GM23338 (cell line): ENCODE results near the gene FREY1.
"Not testable (repeated sequence)": the region's sequence is repeated elsewhere in the genome, so short reads cannot be mapped to it uniquely, and the experiment has no call there.

Experiments
- CREB1 ChIP-seq: fragments of 250-450 bp; sonication (Bioruptor Pico); IDR thresholded peaks from 2 replicates; pipeline ENCODE4 v1.5.0; 2020; ENCODE audit warnings: low read depth, mild to moderate bottlenecking, moderate library complexity
- EZH2 ChIP-seq: fragments of 200-600 bp; sonication (generic); IDR thresholded peaks from one replicate; pipeline ENCODE4 v1.8.0; 2017; ENCODE audit warnings: antibody characterized with exemption, mild to moderate bottlenecking, low read depth; ENCODE audit not compliant: unreplicated experiment
- EZH2phosphoT487 ChIP-seq: fragments of 200-600 bp; sonication (generic); IDR thresholded peaks from one replicate; pipeline ENCODE4 v1.8.1; 2018; ENCODE audit warnings: antibody characterized with exemption; ENCODE audit not compliant: unreplicated experiment
- JUNB ChIP-seq: IDR thresholded peaks from one replicate; pipeline ENCODE4 v1.6.1; 2016; ENCODE audit warnings: antibody characterized with exemption; ENCODE audit not compliant: unreplicated experiment
- POLR2AphosphoS5 ChIP-seq: IDR thresholded peaks from 2 replicates; pipeline ENCODE4 v1.6.1; 2016; ENCODE audit warnings: antibody characterized with exemption, low read depth
- ZNF114 ChIP-seq: fragments of 250-450 bp; sonication (Bioruptor Pico); IDR thresholded peaks from 2 replicates; pipeline ENCODE4 v1.5.0; 2020; ENCODE audit warnings: mild to moderate bottlenecking, moderate library complexity
- ZNF331 ChIP-seq: fragments of 250-450 bp; sonication (Bioruptor Pico); IDR thresholded peaks from 2 replicates; pipeline ENCODE4 v1.5.0; 2020; ENCODE audit warnings: low read depth, mild to moderate bottlenecking, moderate library complexity
- TF ChIP-seq, protein P1 (sequence below), 2 experiments: fragments of 200-600 bp in 1 of 2; sonication (generic) in 1 of 2; conservative IDR thresholded peaks; 2 replicates each; pipeline versions ENCODE4 v1.5.1 to v1.6.1; 2016 to 2017; ENCODE audit warnings: antibody characterized with exemption in 2 of 2, low read depth in 2 of 2, mild to moderate bottlenecking in 2 of 2, moderate library complexity in 1 of 2
- TF ChIP-seq, protein P2 (sequence below): IDR thresholded peaks from one replicate; pipeline ENCODE4 v1.6.1; 2018; ENCODE audit warnings: antibody characterized with exemption; ENCODE audit not compliant: unreplicated experiment
- TF ChIP-seq, protein P3 (sequence below): IDR thresholded peaks from 2 replicates; pipeline ENCODE4 v1.6.1; 2016; ENCODE audit warnings: antibody characterized with exemption
- TF ChIP-seq, protein P4 (sequence below): fragments of 250-450 bp; sonication (Bioruptor Pico); IDR thresholded peaks from 2 replicates; pipeline ENCODE4 v1.5.0; 2020; ENCODE audit warnings: mild to moderate bottlenecking, moderate library complexity

DNA sequence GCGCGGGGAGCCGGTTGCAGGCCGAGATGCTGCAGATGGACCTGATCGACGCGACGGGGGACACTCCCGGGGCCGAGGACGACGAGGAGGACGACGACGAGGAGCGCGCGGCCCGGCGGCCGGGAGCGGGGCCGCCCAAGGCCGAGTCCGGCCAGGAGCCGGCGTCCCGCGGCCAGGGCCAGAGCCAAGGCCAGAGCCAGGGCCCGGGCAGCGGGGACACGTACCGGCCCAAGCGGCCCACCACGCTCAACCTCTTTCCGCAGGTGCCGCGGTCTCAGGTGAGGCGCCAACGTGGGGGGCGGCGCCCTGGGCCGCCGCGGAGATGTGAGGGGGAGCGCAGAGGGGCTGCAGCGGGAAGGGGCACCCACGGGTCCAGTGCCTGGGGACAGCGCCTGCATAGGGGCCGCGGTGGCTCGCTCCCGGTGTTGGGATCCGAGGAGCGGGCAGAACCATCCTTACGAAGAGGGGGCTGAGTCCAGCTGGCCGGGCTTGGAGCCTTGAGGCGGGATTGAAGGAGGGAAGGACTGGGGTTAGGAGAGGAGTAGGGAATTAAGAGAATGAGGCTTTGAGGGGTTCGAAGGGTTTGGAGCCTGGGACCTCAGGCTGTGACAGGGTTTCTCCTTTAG, 6.8 kb downstream of the FREY1 start:
- TF ChIP-seq, protein P1, sequence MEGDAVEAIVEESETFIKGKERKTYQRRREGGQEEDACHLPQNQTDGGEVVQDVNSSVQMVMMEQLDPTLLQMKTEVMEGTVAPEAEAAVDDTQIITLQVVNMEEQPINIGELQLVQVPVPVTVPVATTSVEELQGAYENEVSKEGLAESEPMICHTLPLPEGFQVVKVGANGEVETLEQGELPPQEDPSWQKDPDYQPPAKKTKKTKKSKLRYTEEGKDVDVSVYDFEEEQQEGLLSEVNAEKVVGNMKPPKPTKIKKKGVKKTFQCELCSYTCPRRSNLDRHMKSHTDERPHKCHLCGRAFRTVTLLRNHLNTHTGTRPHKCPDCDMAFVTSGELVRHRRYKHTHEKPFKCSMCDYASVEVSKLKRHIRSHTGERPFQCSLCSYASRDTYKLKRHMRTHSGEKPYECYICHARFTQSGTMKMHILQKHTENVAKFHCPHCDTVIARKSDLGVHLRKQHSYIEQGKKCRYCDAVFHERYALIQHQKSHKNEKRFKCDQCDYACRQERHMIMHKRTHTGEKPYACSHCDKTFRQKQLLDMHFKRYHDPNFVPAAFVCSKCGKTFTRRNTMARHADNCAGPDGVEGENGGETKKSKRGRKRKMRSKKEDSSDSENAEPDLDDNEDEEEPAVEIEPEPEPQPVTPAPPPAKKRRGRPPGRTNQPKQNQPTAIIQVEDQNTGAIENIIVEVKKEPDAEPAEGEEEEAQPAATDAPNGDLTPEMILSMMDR (conservative IDR thresholded peaks at IDR 0.05; ENCODE audit: low read depth in 2 of 2) = not testable (repeated sequence)
- TF ChIP-seq JUNB; EZH2phosphoT487; EZH2; POLR2AphosphoS5; CREB1 (CRISPR knock-in tag); ZNF331 (CRISPR knock-in tag); ZNF114 (CRISPR knock-in tag): not testable (repeated sequence)
- TF ChIP-seq, protein P2, sequence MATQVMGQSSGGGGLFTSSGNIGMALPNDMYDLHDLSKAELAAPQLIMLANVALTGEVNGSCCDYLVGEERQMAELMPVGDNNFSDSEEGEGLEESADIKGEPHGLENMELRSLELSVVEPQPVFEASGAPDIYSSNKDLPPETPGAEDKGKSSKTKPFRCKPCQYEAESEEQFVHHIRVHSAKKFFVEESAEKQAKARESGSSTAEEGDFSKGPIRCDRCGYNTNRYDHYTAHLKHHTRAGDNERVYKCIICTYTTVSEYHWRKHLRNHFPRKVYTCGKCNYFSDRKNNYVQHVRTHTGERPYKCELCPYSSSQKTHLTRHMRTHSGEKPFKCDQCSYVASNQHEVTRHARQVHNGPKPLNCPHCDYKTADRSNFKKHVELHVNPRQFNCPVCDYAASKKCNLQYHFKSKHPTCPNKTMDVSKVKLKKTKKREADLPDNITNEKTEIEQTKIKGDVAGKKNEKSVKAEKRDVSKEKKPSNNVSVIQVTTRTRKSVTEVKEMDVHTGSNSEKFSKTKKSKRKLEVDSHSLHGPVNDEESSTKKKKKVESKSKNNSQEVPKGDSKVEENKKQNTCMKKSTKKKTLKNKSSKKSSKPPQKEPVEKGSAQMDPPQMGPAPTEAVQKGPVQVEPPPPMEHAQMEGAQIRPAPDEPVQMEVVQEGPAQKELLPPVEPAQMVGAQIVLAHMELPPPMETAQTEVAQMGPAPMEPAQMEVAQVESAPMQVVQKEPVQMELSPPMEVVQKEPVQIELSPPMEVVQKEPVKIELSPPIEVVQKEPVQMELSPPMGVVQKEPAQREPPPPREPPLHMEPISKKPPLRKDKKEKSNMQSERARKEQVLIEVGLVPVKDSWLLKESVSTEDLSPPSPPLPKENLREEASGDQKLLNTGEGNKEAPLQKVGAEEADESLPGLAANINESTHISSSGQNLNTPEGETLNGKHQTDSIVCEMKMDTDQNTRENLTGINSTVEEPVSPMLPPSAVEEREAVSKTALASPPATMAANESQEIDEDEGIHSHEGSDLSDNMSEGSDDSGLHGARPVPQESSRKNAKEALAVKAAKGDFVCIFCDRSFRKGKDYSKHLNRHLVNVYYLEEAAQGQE = not testable (repeated sequence)
- TF ChIP-seq, protein P3, sequence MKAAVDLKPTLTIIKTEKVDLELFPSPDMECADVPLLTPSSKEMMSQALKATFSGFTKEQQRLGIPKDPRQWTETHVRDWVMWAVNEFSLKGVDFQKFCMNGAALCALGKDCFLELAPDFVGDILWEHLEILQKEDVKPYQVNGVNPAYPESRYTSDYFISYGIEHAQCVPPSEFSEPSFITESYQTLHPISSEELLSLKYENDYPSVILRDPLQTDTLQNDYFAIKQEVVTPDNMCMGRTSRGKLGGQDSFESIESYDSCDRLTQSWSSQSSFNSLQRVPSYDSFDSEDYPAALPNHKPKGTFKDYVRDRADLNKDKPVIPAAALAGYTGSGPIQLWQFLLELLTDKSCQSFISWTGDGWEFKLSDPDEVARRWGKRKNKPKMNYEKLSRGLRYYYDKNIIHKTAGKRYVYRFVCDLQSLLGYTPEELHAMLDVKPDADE = not testable (repeated sequence)
- TF ChIP-seq, protein P4, sequence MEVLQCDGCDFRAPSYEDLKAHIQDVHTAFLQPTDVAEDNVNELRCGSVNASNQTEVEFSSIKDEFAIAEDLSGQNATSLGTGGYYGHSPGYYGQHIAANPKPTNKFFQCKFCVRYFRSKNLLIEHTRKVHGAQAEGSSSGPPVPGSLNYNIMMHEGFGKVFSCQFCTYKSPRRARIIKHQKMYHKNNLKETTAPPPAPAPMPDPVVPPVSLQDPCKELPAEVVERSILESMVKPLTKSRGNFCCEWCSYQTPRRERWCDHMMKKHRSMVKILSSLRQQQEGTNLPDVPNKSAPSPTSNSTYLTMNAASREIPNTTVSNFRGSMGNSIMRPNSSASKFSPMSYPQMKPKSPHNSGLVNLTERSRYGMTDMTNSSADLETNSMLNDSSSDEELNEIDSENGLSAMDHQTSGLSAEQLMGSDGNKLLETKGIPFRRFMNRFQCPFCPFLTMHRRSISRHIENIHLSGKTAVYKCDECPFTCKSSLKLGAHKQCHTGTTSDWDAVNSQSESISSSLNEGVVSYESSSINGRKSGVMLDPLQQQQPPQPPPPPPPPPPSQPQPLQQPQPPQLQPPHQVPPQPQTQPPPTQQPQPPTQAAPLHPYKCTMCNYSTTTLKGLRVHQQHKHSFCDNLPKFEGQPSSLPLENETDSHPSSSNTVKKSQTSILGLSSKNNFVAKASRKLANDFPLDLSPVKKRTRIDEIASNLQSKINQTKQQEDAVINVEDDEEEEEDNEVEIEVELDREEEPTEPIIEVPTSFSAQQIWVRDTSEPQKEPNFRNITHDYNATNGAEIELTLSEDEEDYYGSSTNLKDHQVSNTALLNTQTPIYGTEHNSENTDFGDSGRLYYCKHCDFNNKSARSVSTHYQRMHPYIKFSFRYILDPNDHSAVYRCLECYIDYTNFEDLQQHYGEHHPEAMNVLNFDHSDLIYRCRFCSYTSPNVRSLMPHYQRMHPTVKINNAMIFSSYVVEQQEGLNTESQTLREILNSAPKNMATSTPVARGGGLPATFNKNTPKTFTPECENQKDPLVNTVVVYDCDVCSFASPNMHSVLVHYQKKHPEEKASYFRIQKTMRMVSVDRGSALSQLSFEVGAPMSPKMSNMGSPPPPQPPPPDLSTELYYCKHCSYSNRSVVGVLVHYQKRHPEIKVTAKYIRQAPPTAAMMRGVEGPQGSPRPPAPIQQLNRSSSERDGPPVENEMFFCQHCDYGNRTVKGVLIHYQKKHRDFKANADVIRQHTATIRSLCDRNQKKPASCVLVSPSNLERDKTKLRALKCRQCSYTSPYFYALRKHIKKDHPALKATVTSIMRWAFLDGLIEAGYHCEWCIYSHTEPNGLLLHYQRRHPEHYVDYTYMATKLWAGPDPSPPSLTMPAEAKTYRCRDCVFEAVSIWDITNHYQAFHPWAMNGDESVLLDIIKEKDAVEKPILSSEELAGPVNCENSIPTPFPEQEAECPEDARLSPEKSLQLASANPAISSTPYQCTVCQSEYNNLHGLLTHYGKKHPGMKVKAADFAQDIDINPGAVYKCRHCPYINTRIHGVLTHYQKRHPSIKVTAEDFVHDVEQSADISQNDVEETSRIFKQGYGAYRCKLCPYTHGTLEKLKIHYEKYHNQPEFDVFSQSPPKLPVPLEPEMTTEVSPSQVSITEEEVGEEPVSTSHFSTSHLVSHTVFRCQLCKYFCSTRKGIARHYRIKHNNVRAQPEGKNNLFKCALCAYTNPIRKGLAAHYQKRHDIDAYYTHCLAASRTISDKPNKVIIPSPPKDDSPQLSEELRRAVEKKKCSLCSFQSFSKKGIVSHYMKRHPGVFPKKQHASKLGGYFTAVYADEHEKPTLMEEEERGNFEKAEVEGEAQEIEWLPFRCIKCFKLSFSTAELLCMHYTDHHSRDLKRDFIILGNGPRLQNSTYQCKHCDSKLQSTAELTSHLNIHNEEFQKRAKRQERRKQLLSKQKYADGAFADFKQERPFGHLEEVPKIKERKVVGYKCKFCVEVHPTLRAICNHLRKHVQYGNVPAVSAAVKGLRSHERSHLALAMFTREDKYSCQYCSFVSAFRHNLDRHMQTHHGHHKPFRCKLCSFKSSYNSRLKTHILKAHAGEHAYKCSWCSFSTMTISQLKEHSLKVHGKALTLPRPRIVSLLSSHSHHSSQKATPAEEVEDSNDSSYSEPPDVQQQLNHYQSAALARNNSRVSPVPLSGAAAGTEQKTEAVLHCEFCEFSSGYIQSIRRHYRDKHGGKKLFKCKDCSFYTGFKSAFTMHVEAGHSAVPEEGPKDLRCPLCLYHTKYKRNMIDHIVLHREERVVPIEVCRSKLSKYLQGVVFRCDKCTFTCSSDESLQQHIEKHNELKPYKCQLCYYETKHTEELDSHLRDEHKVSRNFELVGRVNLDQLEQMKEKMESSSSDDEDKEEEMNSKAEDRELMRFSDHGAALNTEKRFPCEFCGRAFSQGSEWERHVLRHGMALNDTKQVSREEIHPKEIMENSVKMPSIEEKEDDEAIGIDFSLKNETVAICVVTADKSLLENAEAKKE (CRISPR knock-in tag) = not testable (repeated sequence)
